GM19468 (cell line): ENCODE data around the gene TUBB4A.

Source experiments
- ATAC-seq: cut with Tn5 transposase; IDR thresholded peaks from one replicate; pipeline ENCODE4 v1.9.1; 2021; ENCODE audit warnings: mild to moderate bottlenecking, moderate library complexity, moderate number of reproducible peaks; ENCODE audit not compliant: unreplicated experiment; ENCODE audit errors: extremely low read depth

Gene TUBB4A

GRCh38 chr19:6451583-6452222, 50.4 kb downstream of the TUBB4A start:
- no peak for ATAC-seq

- ATAC-seq: no peak
Observed at GRCh38 chr19:6450166-6450565, 51.9 kb downstream of the TUBB4A start.

GRCh38 chr19:6448045-6448444, 54.1 kb downstream of the TUBB4A start:
- ATAC-seq: no peak

DNA sequence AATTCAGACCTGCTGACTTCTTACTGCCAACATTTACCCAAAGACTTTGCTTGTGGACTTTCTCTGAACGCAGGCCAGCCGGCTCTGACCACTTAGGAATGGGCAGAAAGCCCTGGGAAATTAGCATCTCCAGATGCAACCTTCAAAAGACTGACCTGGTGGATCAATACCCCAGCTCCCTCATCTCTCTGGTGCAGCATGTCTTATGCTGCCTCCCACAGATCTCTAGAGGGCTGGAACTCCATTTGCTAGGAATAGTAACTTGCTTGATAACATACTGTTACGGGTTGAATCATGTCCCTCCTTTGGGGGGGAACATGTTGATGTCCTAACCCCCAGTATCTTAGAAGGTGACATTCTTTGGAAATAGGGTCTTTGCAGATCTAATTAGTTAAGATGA, 55.7 kb downstream of the TUBB4A start:
- no peak for ATAC-seq
